Measurements from ENCODE around the gene ALKBH3. TPM values are rescaled to one million over a fixed set of nuclear protein-coding genes. Genes with fewer than 3 reads are reported as not detected.

The ALKBH3 gene
- polyA plus RNA-seq, 4 donors = 26.7 to 40.4 (median 32.2) TPM

- DNase-seq (ENCODE audit: low read depth in 4 of 4, low spot score in 2 of 4) = no peak
These were observed 12.2 kb downstream of the ALKBH3 start for GRCh38 chr11:43892851-43893250.

GRCh38 chr11:43894546-43894945 is 13.9 kb downstream of the ALKBH3 start:
- DNase-seq (ENCODE audit: low read depth in 4 of 4, low spot score in 2 of 4) = no peak

- no peak for DNase-seq (ENCODE audit: low read depth in 4 of 4, low spot score in 2 of 4)
These were observed 15.0 kb downstream of the ALKBH3 start for GRCh38 chr11:43895601-43896000.

- DNase-seq (ENCODE audit: low read depth in 4 of 4, low spot score in 2 of 4) = no peak
These were observed 17.9 kb downstream of the ALKBH3 start for GRCh38 chr11:43898574-43898973.

- no peak for DNase-seq (ENCODE audit: low read depth in 4 of 4, low spot score in 2 of 4)
These were observed 18.5 kb downstream of the ALKBH3 start for GRCh38 chr11:43899094-43899493.

GRCh38 chr11:43901551-43901950 is 20.9 kb downstream of the ALKBH3 start:
- DNase-seq (ENCODE audit: low read depth in 4 of 4, low spot score in 2 of 4) = no peak

GRCh38 chr11:43903078-43903477 is 22.4 kb downstream of the ALKBH3 start:
- DNase-seq (ENCODE audit: low read depth in 4 of 4, low spot score in 2 of 4) = no peak

- DNase-seq (ENCODE audit: low read depth in 4 of 4, low spot score in 2 of 4) = no peak
These were observed 23.3 kb downstream of the ALKBH3 start for GRCh38 chr11:43903969-43904368.

- DNase-seq (ENCODE audit: low read depth in 4 of 4, low spot score in 2 of 4) = no peak
These were observed 24.3 kb downstream of the ALKBH3 start for GRCh38 chr11:43904742-43905535.

GRCh38 chr11:43905813-43906241 is 25.2 kb downstream of the ALKBH3 start:
- peak in 1 of 4 donors; percentile 44 for DNase-seq (ENCODE audit: low read depth in 4 of 4, low spot score in 2 of 4)

GRCh38 chr11:43907028-43907975 is 26.7 kb downstream of the ALKBH3 start:
- no peak for DNase-seq (ENCODE audit: low read depth in 4 of 4, low spot score in 2 of 4)

GRCh38 chr11:43908191-43908590 is 27.6 kb downstream of the ALKBH3 start:
- DNase-seq (ENCODE audit: low read depth in 4 of 4, low spot score in 2 of 4) = no peak

GRCh38 chr11:43908683-43909082 is 28.1 kb downstream of the ALKBH3 start:
- DNase-seq (ENCODE audit: low read depth in 4 of 4, low spot score in 2 of 4) = no peak

GRCh38 chr11:43913829-43914380 is 33.3 kb downstream of the ALKBH3 start:
- DNase-seq (ENCODE audit: low read depth in 4 of 4, low spot score in 2 of 4) = no peak

- no peak for DNase-seq (ENCODE audit: low read depth in 4 of 4, low spot score in 2 of 4)
These were observed 33.8 kb downstream of the ALKBH3 start for GRCh38 chr11:43914466-43914865.

GRCh38 chr11:43916621-43917020 is 36.0 kb downstream of the ALKBH3 start:
- DNase-seq (ENCODE audit: low read depth in 4 of 4, low spot score in 2 of 4) = no peak

GRCh38 chr11:43917851-43918250 is 37.2 kb downstream of the ALKBH3 start:
- DNase-seq (ENCODE audit: low read depth in 4 of 4, low spot score in 2 of 4) = no peak

- DNase-seq (ENCODE audit: low read depth in 4 of 4, low spot score in 2 of 4) = no peak
These were observed 38.0 kb downstream of the ALKBH3 start for GRCh38 chr11:43918662-43919061.

GRCh38 chr11:43919852-43920597 is 39.4 kb downstream of the ALKBH3 start:
- no peak for DNase-seq (ENCODE audit: low read depth in 4 of 4, low spot score in 2 of 4)

- no peak for DNase-seq (ENCODE audit: low read depth in 4 of 4, low spot score in 2 of 4)
These were observed 40.2 kb downstream of the ALKBH3 start for GRCh38 chr11:43920598-43921419.
